HepG2 (cell line): ENCODE measurements around the gene ENGASE. TPM values are rescaled to one million over a fixed set of nuclear protein-coding genes. Genes with fewer than 3 reads are reported as not detected.

Experiments
- KLF6 ChIP-seq: IDR thresholded peaks from 2 replicates; pipeline ENCODE4 v1.8.0; 2016; ENCODE audit warnings: missing biosample characterization, missing genetic modification reagents
- MBD4 ChIP-seq: IDR thresholded peaks from 2 replicates; pipeline ENCODE4 v1.6.1; 2012; ENCODE audit warnings: low read length, inconsistent platforms, borderline replicate concordance
- MYC ChIP-seq: sonication (generic); formaldehyde crosslinking; IDR thresholded peaks from 2 replicates; pipeline ENCODE4 v1.9.0; 2021; ENCODE audit warnings: missing genetic modification reagents, borderline replicate concordance
- TBX2 ChIP-seq: sonication (generic); formaldehyde crosslinking; IDR thresholded peaks from 2 replicates; pipeline ENCODE4 v1.5.0; 2020; ENCODE audit warnings: missing genetic modification reagents, mild to moderate bottlenecking, borderline replicate concordance
- ZIK1 ChIP-seq: sonication (generic); formaldehyde crosslinking; IDR thresholded peaks from 2 replicates; pipeline ENCODE4 v1.5.0; 2020; ENCODE audit warnings: mild to moderate bottlenecking, low read depth, missing genetic modification reagents, borderline replicate concordance
- ZNF263 ChIP-seq: sonication (generic); formaldehyde crosslinking; IDR thresholded peaks from 2 replicates; pipeline ENCODE4 v1.4.0; 2020; ENCODE audit warnings: missing genetic modification reagents
- ZNF547 ChIP-seq: sonication (generic); formaldehyde crosslinking; IDR thresholded peaks from 2 replicates; pipeline ENCODE4 v1.5.1; 2020; ENCODE audit warnings: mild to moderate bottlenecking, missing genetic modification reagents
- polyA plus RNA-seq, 8 experiments: library from polyadenylated mRNA; depleted of rRNA in 3 of 8; stranded (reverse) in 7 of 8; unstranded in 1 of 8; fragments of >200 nt; fragmentation: Illumina TruSeq in 4 of 8; extraction: Trizol in 4 of 8; gene quantifications; 2 replicates each; pipeline versions ENCODE4 v1.2.1 to v1.2.3, GENCODE V29; 2011 to 2016; ENCODE audit warnings: low read depth in 4 of 8, missing spikeins in 1 of 8, mixed read lengths in 1 of 8; ENCODE audit not compliant: insufficient read depth in 1 of 8
- total RNA-seq, 5 experiments: library from RNA; depleted of rRNA; stranded (reverse); fragments of >200 nt; fragmentation: Illumina TruSeq; extraction: Trizol; gene quantifications; 2 replicates each; pipeline ENCODE4 v1.2.3, GENCODE V29; 2016; ENCODE audit warnings: low read depth in 1 of 5
- TF ChIP-seq, protein P1 (sequence below): sonication (generic); formaldehyde crosslinking; IDR thresholded peaks from one replicate; pipeline ENCODE4 v1.5.1; 2020; ENCODE audit warnings: mild to moderate bottlenecking, missing genetic modification reagents; ENCODE audit errors: not compliant biosample characterization
- TF ChIP-seq, protein P2 (sequence below): sonication (generic); formaldehyde crosslinking; IDR thresholded peaks from 2 replicates; pipeline ENCODE4 v1.4.0; 2020; ENCODE audit warnings: missing genetic modification reagents
- TF ChIP-seq, protein P3 (sequence below): sonication (generic); formaldehyde crosslinking; IDR thresholded peaks from 2 replicates; pipeline ENCODE4 v1.4.0; 2020; ENCODE audit warnings: missing genetic modification reagents, borderline replicate concordance

Gene ENGASE
- total and polyA plus RNA-seq, 2 of the 13 experiments (the other 11 are each of a cell fraction or from before 2014, with no cell fraction given): 10.6 to 18.1 TPM

DNA sequence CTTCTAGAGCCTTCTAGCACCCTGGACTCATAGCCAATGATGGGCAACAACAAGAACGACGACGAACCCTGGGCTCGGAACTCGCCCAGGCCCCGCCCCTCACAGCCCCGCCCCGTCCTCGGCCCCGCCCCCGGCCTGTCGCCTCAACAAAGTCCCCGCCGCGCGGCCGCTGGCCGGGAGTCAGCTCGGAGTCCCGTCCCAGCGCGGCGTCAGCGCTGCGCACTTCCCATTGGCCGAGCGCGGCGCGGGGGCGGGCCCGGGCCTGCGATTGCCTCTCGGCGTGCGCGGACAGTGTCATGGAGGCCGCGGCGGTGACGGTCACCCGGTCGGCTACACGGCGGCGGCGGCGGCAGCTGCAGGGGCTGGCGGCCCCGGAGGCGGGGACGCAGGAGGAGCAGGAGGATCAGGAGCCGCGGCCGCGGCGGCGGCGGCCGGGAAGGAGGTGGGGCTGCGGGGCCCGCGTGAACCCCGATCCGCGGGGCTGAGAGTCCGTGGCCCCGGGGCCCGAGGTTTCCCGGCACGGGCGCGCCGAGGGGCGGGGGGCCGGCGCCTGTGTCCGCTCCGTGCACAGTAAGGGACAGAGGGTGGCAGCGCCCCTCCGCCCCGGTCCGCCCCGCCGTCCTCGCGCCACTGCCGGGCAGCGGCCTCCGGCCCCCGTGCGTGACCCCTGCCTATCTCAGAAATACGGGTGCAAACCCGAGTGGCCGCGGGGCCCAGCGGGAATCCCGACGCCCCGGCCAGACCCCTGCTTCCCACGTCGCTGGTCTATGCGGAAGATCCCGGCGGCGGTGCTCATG lies at the start of gene ENGASE (continued):
- TF ChIP-seq ZNF547 (peak; percentile 71; the same call in 1 of the 2 replicates), TBX2 (CRISPR knock-in tag) (peak; percentile 81), MYC (CRISPR knock-in tag) (0 out of 2 replicates have a peak, but pooled peaks have one; percentile 33), MBD4 (no peak), ZIK1 (peak; percentile 87; the same call in 1 of the 2 replicates), KLF6 (CRISPR knock-in tag) (peak; percentile 59; the same call in 1 of the 2 replicates), ZNF263 (no peak; the same call in 1 of the 2 replicates)
- TF ChIP-seq, protein P1, sequence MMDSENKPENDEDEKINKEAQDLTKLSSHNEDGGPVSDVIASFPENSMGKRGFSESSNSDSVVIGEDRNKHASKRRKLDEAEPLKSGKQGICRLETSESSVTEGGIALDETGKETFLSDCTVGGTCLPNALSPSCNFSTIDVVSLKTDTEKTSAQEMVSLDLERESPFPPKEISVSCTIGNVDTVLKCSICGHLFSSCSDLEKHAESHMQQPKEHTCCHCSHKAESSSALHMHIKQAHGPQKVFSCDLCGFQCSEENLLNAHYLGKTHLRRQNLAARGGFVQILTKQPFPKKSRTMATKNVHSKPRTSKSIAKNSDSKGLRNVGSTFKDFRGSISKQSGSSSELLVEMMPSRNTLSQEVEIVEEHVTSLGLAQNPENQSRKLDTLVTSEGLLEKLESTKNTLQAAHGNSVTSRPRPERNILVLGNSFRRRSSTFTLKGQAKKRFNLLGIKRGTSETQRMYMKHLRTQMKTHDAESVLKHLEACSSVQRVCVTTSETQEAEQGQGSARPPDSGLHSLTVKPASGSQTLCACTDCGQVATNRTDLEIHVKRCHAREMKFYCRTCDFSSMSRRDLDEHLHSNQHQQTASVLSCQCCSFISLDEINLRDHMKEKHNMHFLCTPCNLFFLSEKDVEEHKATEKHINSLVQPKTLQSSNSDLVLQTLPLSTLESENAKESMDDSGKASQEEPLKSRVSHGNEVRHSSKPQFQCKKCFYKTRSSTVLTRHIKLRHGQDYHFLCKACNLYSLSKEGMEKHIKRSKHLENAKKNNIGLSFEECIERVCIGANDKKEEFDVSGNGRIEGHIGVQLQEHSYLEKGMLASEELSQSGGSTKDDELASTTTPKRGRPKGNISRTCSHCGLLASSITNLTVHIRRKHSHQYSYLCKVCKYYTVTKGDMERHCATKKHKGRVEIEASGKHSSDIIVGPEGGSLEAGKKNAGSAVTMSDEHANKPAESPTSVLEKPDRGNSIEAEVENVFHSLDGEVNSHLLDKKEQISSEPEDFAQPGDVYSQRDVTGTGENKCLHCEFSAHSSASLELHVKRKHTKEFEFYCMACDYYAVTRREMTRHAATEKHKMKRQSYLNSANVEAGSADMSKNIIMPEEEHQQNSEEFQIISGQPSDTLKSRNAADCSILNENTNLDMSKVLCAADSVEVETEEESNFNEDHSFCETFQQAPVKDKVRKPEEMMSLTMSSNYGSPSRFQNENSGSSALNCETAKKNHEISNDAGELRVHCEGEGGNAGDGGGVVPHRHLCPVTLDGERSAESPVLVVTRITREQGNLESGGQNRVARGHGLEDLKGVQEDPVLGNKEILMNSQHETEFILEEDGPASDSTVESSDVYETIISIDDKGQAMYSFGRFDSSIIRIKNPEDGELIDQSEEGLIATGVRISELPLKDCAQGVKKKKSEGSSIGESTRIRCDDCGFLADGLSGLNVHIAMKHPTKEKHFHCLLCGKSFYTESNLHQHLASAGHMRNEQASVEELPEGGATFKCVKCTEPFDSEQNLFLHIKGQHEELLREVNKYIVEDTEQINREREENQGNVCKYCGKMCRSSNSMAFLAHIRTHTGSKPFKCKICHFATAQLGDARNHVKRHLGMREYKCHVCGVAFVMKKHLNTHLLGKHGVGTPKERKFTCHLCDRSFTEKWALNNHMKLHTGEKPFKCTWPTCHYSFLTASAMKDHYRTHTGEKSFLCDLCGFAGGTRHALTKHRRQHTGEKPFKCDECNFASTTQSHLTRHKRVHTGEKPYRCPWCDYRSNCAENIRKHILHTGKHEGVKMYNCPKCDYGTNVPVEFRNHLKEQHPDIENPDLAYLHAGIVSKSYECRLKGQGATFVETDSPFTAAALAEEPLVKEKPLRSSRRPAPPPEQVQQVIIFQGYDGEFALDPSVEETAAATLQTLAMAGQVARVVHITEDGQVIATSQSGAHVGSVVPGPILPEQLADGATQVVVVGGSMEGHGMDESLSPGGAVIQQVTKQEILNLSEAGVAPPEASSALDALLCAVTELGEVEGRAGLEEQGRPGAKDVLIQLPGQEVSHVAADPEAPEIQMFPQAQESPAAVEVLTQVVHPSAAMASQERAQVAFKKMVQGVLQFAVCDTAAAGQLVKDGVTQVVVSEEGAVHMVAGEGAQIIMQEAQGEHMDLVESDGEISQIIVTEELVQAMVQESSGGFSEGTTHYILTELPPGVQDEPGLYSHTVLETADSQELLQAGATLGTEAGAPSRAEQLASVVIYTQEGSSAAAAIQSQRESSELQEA (CRISPR knock-in tag): peak; percentile 13
- TF ChIP-seq, protein P2, sequence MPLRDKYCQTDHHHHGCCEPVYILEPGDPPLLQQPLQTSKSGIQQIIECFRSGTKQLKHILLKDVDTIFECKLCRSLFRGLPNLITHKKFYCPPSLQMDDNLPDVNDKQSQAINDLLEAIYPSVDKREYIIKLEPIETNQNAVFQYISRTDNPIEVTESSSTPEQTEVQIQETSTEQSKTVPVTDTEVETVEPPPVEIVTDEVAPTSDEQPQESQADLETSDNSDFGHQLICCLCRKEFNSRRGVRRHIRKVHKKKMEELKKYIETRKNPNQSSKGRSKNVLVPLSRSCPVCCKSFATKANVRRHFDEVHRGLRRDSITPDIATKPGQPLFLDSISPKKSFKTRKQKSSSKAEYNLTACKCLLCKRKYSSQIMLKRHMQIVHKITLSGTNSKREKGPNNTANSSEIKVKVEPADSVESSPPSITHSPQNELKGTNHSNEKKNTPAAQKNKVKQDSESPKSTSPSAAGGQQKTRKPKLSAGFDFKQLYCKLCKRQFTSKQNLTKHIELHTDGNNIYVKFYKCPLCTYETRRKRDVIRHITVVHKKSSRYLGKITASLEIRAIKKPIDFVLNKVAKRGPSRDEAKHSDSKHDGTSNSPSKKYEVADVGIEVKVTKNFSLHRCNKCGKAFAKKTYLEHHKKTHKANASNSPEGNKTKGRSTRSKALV (CRISPR knock-in tag): 0 out of 2 replicates have a peak, but pooled peaks have one; percentile 29
- TF ChIP-seq, protein P3, sequence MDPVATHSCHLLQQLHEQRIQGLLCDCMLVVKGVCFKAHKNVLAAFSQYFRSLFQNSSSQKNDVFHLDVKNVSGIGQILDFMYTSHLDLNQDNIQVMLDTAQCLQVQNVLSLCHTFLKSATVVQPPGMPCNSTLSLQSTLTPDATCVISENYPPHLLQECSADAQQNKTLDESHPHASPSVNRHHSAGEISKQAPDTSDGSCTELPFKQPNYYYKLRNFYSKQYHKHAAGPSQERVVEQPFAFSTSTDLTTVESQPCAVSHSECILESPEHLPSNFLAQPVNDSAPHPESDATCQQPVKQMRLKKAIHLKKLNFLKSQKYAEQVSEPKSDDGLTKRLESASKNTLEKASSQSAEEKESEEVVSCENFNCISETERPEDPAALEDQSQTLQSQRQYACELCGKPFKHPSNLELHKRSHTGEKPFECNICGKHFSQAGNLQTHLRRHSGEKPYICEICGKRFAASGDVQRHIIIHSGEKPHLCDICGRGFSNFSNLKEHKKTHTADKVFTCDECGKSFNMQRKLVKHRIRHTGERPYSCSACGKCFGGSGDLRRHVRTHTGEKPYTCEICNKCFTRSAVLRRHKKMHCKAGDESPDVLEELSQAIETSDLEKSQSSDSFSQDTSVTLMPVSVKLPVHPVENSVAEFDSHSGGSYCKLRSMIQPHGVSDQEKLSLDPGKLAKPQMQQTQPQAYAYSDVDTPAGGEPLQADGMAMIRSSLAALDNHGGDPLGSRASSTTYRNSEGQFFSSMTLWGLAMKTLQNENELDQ (CRISPR knock-in tag): no peak
